Pancreas (tissue), 10 donors: ENCODE data around the gene ACP4. TPM values are rescaled to one million over a fixed set of nuclear protein-coding genes. Genes with fewer than 3 reads are reported as not detected.

Experiments
- ATAC-seq, 4 donors: fragments of 200-7000 bp; cut with Tn5 transposase; one replicate each; pipeline versions ENCODE4 v1.8.0 to v1.9.1; 2020; ENCODE audit warnings: mild to moderate bottlenecking in 4 of 4, moderate library complexity in 4 of 4
- DNase-seq, 6 donors: peaks; one replicate each; pipeline ENCODE4 v3.0.0-alpha.2; 2020
- FAIRE-seq: peaks from 2 replicates; lab custom pipeline; 2012; peaks lifted over from hg19 to GRCh38; lab: Jason Lieb, UNC
- H3K27ac ChIP-seq, 4 donors: fragments of 200-600 bp; sonication (generic); 1 replicate in 3 of 4; 2 replicates in 1 of 4; pipeline versions ENCODE4 v1.5.0 to v1.8.0; 2020
- H3K27me3 ChIP-seq, 4 donors: fragments of 200-600 bp; one replicate each; pipeline ENCODE4 v1.8.0; 2021
- H3K36me3 ChIP-seq, 3 donors: fragments of 200-600 bp; sonication (generic) in 1 of 3; one replicate each; pipeline versions ENCODE4 v1.5.0 to v1.8.0; 2020 to 2021
- H3K4me1 ChIP-seq, 3 donors: fragments of 200-600 bp; one replicate each; pipeline ENCODE4 v1.8.0; 2021
- H3K4me3 ChIP-seq, 4 donors: fragments of 200-600 bp; sonication (generic) in 2 of 4; one replicate each; pipeline versions ENCODE4 v1.5.0 to v1.8.0; 2020 to 2021
- H3K9me3 ChIP-seq, 4 donors: fragments of 200-600 bp; one replicate each; pipeline ENCODE4 v1.8.0; 2021
- CTCF ChIP-seq, 4 donors: fragments of 200-600 bp; sonication (generic) in 3 of 4; IDR thresholded peaks; one replicate each; pipeline versions ENCODE4 v1.5.0 to v1.8.0; 2021; ENCODE audit warnings: antibody characterized with exemption in 4 of 4
- WGBS, 2 donors: extraction: QIAGEN DNeasy Blood & Tissue Kit; methylation state at CpG; one replicate each; pipeline ENCODE4 v1.1.7; 2013; 5-methylcytosine and 5-hydroxymethylcytosine counted together
- intact Hi-C, 3 donors: fragments of 100-400 bp; cut with DNase I; formaldehyde crosslinking; loops; one replicate each; pipeline versions ENCODE4 v1.11.1 to v1.14.2; 2022
- polyA plus RNA-seq, 2 donors: library from polyadenylated mRNA; stranded (reverse); fragments of 200-250 nt; gene quantifications; one replicate each; pipeline ENCODE4 v1.2.3, GENCODE V29; 2013
- total RNA-seq, 6 donors: library from RNA; stranded (reverse); fragmentation: NEBNext Ultra II Directional in 4 of 6; extraction: Animal tissue kit (Norgen Biotek cat#: 25700) in 4 of 6; gene quantifications; one replicate each; pipeline versions ENCODE4 v1.2.1 to v1.2.4, GENCODE V29; 2021 to 2023
- donor health status: healthy with polysubstance abuse.
- donor health status: DM: no; HTN: no; CAD: no; lungs with moderate emphysema.
- donor health status: DM: no; HTN: no; CAD: no.
- donor health status: control.
- donor health status: control.
- donor health status: Bipolar disorder and iron deficiency.
- donor health status: DM: yes; HTN: yes; CAD: no.
- donor health status: DM: no; HTN: no; CAD: no.
- donor health status: DM: no; HTN: no; CAD: no.
- donor health status: DM: yes; HTN: yes; CAD: no.

ACP4 gene
- total and polyA plus RNA-seq, 8 donors = not detected

DNA sequence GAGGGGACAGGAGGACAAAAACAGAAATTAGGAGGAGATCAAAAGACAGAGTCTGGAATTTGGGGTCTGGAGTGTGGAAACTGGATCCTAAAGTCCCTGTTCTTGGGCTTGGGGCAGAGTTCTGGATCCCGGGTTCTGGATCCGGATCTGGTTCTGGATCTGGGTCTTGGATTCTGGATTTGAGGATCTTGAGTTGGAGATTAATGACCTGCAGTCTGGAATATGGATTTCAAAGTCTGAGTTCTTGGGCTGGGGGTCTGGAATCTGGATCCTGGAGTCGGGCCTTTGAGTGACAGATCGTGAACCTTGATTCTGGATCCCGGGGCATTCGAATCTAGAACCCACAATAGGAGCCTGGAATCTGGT lies 43.6 kb downstream of the ACP4 start:
- H3K27ac ChIP-seq = no peak overlapping the region
- FAIRE-seq = no peak
- no peak for TF ChIP-seq CTCF (IDR thresholded peaks at IDR 0.05)
- 92 to 96% methylated on average over 6 of the region's 6 CpGs for WGBS, 2 donors
- no peaks in the 10 kb centered on the region for H3K27me3 ChIP-seq
- ATAC-seq = no peak
- no peaks in the 10 kb centered on the region for H3K36me3 ChIP-seq
- DNase-seq = no peak
- intact Hi-C loops = no loop called here
- no peaks in the 10 kb centered on the region for H3K4me1 ChIP-seq
- H3K9me3 ChIP-seq = no peaks in the 10 kb centered on the region
- H3K4me3 ChIP-seq = no peak overlapping the region

DNA sequence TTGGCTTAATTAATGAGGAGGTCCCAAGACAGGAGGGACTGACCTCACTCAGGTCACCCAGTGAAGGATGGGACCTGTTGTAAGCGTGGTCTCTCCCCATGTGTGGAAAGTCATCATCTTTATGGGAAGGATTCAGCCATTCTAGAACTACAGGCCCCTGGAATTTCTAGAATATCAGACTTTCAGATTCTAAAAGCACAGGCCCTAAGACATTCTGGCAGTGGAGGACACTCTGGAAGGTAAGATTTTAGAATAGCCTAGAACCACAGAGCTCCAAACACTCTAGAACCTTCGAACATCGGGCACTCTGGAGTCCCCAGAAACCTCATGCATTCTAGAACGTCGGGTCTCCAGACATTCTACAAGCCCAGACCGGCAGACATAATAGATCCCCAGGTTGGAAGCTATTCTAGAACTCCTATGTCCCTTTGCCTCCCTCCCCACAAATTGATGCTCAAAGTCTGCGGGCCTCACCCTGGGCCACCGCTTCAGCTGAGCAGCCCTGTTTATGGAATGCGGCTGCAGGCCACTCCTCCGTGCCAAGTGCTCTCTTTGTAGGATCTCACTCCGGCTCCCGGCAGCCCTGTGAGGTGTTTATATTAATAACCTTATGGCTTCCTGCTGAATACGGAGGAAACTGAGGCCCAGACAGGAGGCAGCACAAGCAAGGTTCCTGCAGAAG lies 45.0 kb downstream of the ACP4 start:
- intact Hi-C loops = no loop called here
- no peaks in the 10 kb centered on the region for H3K27me3 ChIP-seq
- ATAC-seq = peak; percentile 46 to 74 (median 62)
- H3K4me3 ChIP-seq = peak overlapping the region; percentile 29 to 65 (median 56)
- no peaks in the 10 kb centered on the region for H3K9me3 ChIP-seq
- H3K4me1 ChIP-seq = no peaks in the 10 kb centered on the region
- no peak for FAIRE-seq
- H3K27ac ChIP-seq = peak overlapping the region in 3 of 4 donors; percentile 32 to 72 (median 37)
- no peak for DNase-seq
- 19 to 22% methylated on average over 13 of the region's 13 CpGs for WGBS, 2 donors
- no peak for TF ChIP-seq CTCF (IDR thresholded peaks at IDR 0.05)
- no peaks in the 10 kb centered on the region for H3K36me3 ChIP-seq

DNA sequence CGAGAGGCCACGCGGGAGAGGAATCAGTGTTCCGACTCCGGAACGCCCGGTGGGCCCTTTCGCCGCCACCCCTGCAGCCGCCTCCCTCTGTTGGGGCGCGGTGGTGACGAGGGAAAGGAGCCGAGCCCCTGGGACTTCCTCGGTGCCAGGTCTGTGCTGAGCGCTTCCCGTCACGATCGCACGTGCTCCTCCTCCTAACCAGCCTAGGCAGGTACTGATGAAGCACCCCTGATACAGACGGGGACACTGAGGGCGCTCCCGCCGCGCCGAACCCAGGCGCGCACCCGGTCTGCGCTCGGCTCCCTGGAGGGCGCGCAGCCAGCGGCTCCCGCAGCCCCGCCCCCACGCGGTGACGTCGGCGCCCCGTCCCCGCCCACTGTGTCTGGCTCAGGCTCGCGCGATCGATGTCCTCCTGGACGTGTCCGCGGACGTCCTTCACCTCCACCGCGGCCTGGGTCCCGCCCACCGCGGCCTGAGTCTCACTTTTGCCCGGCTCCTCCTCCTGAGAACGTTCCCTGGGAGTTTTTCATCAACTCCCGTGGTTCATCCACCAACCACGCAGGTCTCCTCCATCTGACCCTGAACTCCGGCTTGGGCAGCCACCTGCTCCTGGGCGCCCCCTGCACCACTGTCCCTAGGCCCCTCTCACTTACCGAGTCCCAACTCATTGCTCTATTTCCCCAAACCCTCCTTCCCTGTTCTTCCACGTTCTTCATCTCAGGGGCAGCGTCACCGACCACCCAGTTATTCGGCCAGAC lies 45.7 kb downstream of the ACP4 start:
- FAIRE-seq = no peak

DNA sequence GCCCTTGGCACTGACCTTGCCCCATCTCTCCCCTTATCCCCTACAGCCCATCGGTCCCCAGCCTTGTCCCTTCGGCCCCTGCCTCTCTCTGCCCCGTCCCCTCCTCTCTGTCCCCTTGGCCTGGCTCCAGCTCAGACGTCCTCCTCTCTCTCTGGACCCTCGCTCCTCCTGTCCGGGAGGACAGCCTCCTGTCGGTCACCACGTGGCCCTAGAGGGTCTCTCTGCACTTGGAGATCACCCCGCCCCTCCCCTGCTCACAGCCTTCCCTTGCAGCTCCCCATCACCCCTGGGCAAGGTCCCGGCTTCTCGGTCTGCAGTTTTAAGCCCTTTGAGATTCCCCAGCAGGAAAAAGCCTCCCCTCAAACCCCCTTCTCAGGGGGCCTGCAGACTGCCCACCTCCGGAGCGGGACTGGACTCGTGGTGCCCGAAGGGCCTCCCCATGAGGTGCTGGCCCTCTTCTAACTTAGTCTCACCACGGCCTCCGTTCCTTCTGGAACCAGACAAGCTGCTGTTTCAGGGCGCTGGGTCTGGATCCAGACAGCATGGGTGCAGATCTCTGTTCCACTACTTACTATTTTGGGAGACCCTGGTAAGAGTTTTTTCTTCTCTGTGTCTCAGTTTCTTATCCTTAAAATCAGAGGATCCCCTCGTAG lies 46.5 kb downstream of the ACP4 start:
- Histone ChIP-seq H3K9me3 (no peaks in the 10 kb centered on the region), H3K36me3 (no peaks in the 10 kb centered on the region), H3K4me3 (no peak overlapping the region), H3K27me3 (no peaks in the 10 kb centered on the region), H3K27ac (peak overlapping the region in 2 of 4 donors; percentile 32 to 72), H3K4me1 (no peaks in the 10 kb centered on the region)
- TF ChIP-seq CTCF (IDR thresholded peaks at IDR 0.05) = no peak
- 67 to 72% methylated on average over 19 of the region's 19 CpGs for WGBS, 2 donors
- no peak for FAIRE-seq
- ATAC-seq = no peak
- peak in 4 of 6 donors; percentile 32 to 73 (median 42) for DNase-seq
- intact Hi-C loops = no loop called here

More for the DNA sequence above, 45.7 kb downstream of the ACP4 start:
- peak; percentile 96 to 98 (median 98) for ATAC-seq
- 3% methylated on average over 64 to 67 of the region's 67 CpGs for WGBS, 2 donors
- intact Hi-C loops = no loop called here
- peak overlapping the region; percentile 29 to 65 (median 56) for H3K4me3 ChIP-seq
- peak overlapping the region in 3 of 4 donors; percentile 32 to 72 (median 37) for H3K27ac ChIP-seq
- no peaks in the 10 kb centered on the region for H3K4me1 ChIP-seq
- TF ChIP-seq CTCF (IDR thresholded peaks at IDR 0.05) = no peak
- no peaks in the 10 kb centered on the region for H3K9me3 ChIP-seq
- no peaks in the 10 kb centered on the region for H3K27me3 ChIP-seq
- DNase-seq = peak; percentile 84 to 97 (median 95)
- no peaks in the 10 kb centered on the region for H3K36me3 ChIP-seq
